HG02763 (cell line): Measurements from ENCODE around the gene PODNL1.
"Not testable (repeated sequence)": the region's sequence is repeated elsewhere in the genome, so short reads cannot be mapped to it uniquely, and the experiment has no call there.

Source experiments
- ATAC-seq: cut with Tn5 transposase; IDR thresholded peaks from one replicate; pipeline ENCODE4 v1.9.1; 2021; ENCODE audit warnings: mild to moderate bottlenecking, moderate library complexity; ENCODE audit not compliant: unreplicated experiment

PODNL1 gene

DNA sequence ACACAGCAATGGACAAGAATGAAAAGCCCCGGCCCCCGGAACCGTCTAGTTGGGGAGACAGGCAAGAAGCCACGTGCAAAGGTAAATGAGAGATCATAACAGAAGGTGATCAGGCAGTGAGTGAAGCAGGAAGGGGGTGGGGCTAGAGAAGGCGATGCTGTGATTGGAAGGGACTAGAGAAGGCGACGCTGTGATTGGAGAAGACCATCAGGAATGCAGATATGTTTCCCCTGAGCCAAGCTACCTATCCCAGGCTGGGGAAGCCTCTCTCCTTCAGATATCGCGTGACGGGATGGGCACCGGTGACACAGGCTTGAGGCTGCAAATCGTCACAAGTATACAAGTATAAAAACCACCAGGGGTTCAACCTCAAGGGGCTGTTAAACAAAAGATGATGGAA is 35.9 kb upstream of the PODNL1 start:
- no peak for ATAC-seq

DNA sequence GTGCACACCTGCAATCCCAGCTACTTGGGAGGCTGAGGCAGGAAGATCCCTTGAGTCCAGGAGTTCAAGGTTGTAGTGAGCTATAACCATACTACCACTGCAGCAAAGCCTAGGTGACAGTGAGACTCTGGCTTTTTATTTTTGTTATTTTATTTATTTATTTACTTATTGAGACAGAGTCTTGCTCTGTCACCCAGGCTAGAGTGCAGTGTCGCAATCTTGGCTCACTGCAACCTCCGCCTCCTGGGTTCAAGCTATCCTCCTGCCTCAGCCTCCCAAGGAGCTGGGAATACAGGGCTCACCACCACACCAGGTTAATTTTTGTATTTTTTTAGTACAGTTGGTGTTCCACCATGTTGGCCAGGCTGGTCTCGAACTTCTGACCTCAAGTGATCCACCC is 35.3 kb upstream of the PODNL1 start:
- ATAC-seq: not testable (repeated sequence)

- no peak for ATAC-seq
These were observed 34.3 kb upstream of the PODNL1 start for GRCh38 chr19:13972368-13973155.

DNA sequence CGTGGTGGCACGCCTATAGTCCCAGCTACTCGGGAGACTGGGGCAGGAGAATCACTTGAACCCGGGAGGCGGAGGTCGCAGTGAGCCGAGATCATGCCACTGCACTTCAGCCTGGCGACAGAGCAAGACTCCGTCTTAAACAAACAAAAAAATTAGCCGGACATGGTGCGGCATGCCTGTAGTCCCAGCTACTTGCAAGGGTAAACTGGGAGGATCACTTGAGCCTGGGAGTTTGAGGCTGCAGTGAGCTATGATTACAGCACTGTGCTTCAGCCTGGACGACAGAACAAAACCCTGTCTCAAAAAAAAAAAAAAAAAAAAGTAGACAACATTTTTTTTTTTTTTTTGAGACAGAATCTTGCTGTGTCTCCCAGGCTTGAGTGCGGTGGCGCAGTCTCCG is 33.7 kb upstream of the PODNL1 start:
- ATAC-seq: not testable (repeated sequence)

GRCh38 chr19:13969897-13970296 is 31.7 kb upstream of the PODNL1 start:
- no peak for ATAC-seq

GRCh38 chr19:13968999-13969398 is 30.8 kb upstream of the PODNL1 start:
- no peak for ATAC-seq

- no peak for ATAC-seq
These were observed 30.2 kb upstream of the PODNL1 start for GRCh38 chr19:13968383-13968935.

DNA sequence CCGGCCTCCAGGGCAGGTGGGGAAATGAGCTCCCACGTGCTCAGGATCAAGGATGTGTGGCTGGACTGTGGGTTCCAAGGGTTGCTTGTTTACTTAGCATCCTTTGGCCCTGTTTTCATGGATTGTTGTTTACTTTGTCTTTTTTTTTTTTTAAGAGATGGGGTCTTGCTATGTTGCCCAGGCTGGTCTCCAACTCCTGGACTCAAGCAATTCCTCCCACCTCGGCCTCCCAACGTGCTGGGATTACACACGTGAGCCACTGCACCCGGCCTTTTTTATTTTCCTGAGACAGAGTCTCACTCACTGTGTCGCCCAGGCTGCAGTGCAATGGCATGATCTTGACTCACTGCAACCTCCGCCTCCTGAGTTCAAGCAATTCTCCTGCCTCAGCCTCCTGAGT is 29.0 kb upstream of the PODNL1 start:
- not testable (repeated sequence) for ATAC-seq

- no peak for ATAC-seq
These were observed 28.5 kb upstream of the PODNL1 start for GRCh38 chr19:13966684-13967128.

DNA sequence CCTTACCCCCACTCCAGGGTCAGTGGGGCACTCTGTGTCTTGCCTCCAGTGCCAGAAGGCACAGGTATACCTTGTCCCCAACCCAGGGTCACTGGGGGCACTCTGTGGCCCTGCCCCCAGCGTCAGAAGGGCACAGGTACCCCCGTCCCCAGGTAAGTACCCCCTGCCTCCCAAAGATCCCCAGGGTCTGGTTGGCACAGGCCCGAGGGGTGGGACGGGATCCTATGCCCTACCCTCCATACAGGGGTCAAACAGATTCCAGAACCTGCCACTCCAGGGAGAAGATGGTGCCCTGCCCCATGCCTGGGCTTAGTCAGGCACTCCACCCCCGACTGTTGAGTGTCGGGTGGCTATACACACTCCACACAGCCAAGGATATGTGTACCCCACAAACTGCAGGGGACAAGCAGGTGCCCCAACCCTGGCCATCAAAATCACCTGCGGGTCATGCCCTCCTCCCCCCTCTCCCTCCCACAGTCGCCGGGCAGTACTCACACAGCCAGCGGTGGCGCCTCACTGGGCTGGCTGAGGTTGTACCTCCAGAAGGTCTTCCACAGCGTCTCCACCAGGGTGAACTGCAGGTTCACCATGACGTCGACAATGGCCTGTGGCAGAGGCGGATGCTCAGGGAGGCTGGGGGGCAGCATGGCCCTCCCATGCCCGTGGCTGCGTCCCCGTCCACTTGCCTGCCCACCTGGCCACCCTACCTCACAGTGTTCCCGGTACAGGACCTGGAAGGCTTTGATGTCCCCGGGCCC is 27.9 kb upstream of the PODNL1 start:
- no peak for ATAC-seq

DNA sequence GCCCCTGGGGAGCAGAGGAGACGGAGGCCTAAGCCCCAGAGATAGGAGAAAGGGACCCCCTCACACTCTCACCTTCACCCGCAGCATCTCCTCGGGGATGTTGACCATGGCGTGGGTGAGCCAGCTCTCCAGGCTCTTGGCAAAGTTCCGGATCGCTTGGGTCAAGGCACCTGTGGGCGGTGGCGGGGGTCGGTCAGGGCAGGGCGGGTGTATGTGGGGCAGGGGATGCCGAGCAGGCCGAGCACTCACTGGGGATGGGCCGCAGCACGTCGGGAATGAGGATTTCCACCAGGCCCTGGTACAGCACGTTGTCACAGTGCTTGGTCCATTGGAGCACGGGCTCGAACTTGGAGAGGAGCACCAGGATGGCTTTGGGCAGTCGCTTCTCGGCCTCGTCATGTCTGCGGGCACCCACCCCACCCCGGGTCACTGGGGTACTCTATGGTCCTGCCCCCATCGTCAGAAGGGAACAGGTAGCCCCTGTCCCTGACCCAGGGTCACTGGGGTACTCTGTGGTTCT is 27.2 kb upstream of the PODNL1 start:
- no peak for ATAC-seq

DNA sequence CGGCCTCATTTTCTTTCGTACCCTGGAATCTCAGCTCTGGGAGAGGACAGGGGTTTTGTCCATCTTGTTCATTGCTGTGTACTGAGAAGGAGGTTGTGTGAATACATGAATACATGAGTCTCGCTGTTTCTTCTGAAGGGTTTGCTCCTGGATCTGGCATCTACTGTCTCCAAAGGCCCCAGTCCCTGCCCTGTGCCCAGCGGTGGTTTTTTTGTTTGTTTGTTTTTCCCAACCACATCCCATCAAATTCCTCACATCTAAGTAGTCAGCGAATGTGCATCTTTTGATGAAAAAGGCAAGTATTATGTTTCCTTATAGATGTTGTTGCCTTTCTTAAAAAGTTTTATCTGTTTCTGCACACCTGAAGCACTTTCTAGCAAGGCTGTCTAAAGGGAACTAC is 26.6 kb upstream of the PODNL1 start:
- no peak for ATAC-seq

GRCh38 chr19:13963603-13964105 is 25.4 kb upstream of the PODNL1 start:
- no peak for ATAC-seq

DNA sequence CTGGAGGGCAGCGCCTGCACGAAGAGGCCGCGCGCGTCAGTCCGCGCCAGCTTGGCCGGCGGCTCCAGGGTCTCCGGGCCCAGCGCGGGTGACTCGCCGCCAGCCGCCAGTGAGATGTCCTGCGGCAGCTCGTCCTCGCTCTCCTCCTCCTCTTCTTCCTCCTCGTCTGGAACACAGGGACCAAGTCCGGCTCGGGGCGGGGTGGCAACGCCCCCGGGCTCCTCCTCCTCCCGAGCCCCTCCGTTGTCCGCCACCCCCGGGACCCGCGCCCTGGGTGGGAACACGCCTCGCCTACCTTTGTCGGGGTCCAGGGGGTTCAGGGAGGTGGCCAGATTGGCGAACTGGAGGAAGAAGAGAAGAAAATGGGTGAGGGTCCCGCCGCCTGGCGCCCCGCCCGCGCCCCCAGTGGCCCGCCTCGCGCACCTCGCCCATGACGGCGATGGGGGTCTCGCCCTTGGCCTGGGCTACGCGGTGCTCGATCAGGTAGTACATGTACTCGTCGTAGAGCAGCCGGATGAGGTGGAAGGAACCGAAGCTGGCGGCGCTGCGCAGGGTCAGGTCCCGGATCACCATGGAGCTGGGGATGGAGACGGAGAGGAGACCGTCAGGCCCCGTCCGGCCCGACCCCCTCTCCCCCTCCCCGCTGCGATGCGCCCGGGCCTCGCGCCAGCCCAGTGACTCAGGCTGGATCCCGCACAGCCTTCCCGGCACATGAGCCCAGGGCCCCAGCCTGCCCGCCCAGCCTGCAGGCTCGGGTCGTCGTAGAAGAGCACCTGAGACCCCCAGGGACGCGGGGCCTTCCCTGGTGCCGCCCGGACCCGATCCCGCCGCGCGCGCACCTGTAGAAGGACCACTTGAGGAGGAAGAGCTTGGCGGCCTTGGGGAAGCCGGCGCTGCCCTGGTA is 24.7 kb upstream of the PODNL1 start:
- no peak for ATAC-seq

- no peak for ATAC-seq
These were observed 23.8 kb upstream of the PODNL1 start for GRCh38 chr19:13961826-13962698.

DNA sequence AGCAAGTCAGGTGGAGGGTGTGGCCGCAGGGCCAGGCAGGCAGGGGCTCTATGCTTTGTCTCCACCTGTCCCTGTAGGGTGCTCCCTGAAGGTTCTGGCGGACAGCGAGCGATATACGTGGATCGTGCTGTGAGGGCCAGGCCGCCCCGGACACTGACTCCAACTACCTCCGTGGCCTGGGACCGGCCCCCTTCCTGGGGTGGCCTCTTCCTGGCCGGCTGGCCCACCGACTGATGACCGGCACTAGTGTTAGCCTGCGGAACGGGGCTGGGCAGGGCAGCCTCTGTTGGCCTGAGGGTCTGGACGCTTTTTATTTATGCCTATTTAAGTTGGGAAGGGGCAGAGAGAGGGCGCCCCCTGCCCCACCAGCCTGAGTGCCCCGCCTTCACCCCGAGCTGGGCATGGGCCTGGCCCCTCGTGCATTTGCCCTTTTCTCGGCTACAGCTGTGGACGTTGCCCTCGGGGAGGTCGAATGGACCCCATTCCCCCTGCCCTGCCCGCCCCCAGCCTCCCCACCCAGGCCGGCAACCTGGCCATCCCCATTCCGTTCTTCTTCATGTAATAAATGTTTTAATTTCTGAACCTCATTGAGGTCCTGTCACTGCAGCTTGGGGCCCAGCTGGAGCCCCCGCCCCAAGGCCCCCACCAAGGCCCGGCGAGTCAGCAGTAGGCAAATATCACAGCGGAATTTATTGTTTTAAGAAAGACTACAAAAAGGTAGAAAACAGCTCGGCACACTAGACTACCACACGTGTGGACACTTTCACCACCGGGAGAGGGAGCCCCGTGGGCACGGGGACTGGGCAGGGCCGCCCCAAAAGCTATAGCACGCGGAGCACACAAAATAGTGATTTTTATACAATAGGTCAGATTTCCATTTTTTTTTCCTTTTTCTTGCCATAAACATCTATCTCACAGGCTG is 22.9 kb upstream of the PODNL1 start:
- ATAC-seq: no peak

DNA sequence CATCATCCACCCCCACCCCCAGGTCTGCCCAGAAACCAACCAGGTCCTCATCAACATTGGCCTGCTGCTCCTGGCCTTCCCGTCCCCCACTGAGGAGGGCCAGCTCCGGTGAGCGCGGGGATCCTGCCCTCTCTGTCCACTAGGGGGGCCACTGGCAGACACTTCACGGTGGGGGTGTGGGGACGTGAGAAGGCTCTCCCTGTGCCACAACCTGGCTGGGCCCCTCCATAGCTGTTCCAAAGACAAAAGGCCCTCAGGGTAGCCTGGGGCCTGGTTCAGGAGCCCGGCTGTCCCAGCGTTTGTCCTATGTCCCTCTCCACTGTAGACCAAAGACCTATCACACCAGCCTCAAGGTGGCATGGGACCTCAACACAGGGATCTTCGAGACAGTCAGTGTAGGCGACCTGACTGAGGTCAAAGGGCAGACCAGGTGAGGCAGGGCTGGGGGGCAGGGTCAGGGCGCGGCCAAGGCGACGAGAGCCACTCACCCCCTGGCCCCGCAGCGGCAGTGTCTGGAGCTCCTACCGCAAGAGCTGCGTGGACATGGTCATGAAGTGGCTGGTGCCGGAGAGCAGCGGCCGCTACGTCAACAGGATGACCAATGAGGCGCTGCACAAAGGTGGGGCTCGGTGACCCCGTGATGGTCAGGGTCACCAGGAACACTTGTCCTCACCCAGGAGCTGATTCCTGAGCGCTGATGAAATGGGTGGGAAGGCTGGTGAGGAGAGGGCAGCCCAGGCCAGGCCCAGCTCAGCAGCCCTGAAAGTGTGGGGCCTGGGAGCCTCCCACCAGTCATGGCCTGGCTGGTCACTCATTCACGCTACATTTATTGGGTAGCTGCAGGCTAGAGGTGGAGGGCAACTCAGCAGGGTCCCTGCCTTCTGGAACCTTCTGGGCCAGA is 22.0 kb upstream of the PODNL1 start:
- ATAC-seq: no peak
